ENCODE data around the gene SSPN. TPM values are rescaled to one million over a fixed set of nuclear protein-coding genes. Genes with fewer than 3 reads are reported as not detected.

Gene SSPN
- total RNA-seq, 3 donors from 2014 or later: 17.7 to 22.1 (median 19.7) TPM

DNA sequence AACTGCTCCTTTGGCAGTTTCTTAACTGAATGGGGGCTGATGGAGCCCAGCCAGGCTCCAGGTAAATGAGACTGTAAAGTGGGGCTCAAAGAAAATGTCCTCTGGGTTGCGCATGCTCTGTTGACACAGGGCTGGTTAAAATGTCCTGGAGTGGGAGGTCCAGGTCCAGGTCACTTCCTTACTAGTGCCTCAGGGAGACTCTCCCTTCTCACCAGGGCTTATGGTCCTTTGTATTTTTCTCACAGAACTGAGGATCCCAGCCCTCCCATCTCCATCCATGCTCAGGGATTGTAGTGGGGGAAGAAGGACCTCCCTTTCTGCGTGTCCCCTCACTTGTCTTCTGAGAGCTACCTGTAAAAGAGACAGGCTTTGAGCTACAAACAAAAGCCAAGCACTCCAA lies 77.5 kb downstream of the SSPN start:
- Histone ChIP-seq H3K9me3 (no peaks in the 10 kb centered on the region), H3K4me1 (peaks cover 10 to 16% of the 10 kb centered on the region in 2 donors), H3K36me3 (no peaks in the 10 kb centered on the region), H3K4me3 (no peak overlapping the region), H3K27me3 (no peaks in the 10 kb centered on the region), H3K27ac (peak overlapping the region; percentile 85 to 96)
- TF ChIP-seq POLR2AphosphoS5 (IDR thresholded peaks at IDR 0.05): no peak
- TF ChIP-seq CTCF (IDR thresholded peaks at IDR 0.05): no peak
- no peak for TF ChIP-seq POLR2A (IDR thresholded peaks at IDR 0.05)
- intact Hi-C loops (cut with DNase I; ENCODE audit: low total_unique reads): no loop called here
- no peak for DNase-seq (ENCODE audit: low spot score in 2 of 2)

GRCh38 chr12:26273811-26274210 lies 78.4 kb downstream of the SSPN start:
- intact Hi-C loops (cut with DNase I; ENCODE audit: low total_unique reads): no loop called here
- H3K4me1 ChIP-seq: peaks cover 15 to 26% of the 10 kb centered on the region in 2 donors

DNA sequence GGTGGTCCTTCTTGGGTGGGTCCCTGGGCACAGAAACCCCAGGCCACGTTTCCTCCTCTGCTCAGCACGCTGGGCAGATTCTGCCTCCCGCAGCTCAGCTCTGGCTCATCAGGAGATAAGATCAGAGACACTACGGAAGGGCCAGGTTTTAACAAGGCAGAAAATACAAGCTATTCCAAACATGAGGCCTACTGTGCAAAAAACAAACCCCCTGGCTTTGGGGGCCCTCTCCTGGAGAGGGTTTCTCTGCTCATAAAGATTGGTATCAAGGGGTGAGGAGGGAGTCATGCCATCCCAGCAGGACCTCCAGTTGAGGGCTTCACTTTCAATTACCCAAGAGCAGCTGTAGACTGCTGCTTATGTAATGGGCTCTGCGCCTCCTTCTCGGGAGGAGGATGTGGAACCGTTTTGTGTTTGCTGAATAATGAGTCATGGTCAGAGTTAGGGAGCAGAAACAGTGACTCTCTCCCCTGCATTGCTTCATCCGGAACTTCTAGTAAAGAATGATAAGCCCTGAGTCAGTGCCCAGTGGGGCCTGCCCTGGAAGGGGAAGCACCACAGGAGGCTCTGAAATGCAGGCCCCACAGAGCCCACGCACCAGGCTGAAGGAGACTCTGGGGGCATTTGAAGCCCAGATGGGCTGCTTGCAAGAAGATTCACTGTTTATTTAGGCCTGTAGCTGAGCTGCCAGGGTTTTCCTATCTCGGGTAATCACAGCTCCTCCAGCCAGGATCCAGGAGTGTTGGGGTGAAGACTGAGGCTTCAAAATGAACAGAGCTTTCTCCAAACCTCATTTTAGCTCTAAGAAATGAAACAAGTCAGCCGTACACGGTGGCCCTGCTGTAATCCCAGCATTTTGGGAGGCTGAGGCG lies 79.3 kb downstream of the SSPN start:
- peaks cover 15 to 26% of the 10 kb centered on the region in 2 donors for H3K4me1 ChIP-seq
- peak; percentile 64 to 88 for DNase-seq (ENCODE audit: low spot score in 2 of 2)
- intact Hi-C loops (cut with DNase I; ENCODE audit: low total_unique reads): no loop called here
- peak overlapping the region; percentile 94 to 96 for H3K27ac ChIP-seq
- TF ChIP-seq POLR2A (IDR thresholded peaks at IDR 0.05) (no peak), POLR2AphosphoS5 (IDR thresholded peaks at IDR 0.05) (peak; percentile 70 to 87 (median 86))
- peak overlapping the region in 1 of 3 donors; percentile 21 for H3K4me3 ChIP-seq
- H3K36me3 ChIP-seq: no peaks in the 10 kb centered on the region
- no peaks in the 10 kb centered on the region for H3K27me3 ChIP-seq
- no peaks in the 10 kb centered on the region for H3K9me3 ChIP-seq

More at GRCh38 chr12:26273811-26274210, 78.4 kb downstream of the SSPN start:
- no peaks in the 10 kb centered on the region for H3K9me3 ChIP-seq
- no peak for TF ChIP-seq POLR2A (IDR thresholded peaks at IDR 0.05)
- TF ChIP-seq CTCF (IDR thresholded peaks at IDR 0.05): no peak
- TF ChIP-seq POLR2AphosphoS5 (IDR thresholded peaks at IDR 0.05): no peak
- H3K27me3 ChIP-seq: no peaks in the 10 kb centered on the region
- no peak for DNase-seq (ENCODE audit: low spot score in 2 of 2)
- H3K4me3 ChIP-seq: no peak overlapping the region
- H3K36me3 ChIP-seq: no peaks in the 10 kb centered on the region
- H3K27ac ChIP-seq: peak overlapping the region; percentile 94 to 96

DNA sequence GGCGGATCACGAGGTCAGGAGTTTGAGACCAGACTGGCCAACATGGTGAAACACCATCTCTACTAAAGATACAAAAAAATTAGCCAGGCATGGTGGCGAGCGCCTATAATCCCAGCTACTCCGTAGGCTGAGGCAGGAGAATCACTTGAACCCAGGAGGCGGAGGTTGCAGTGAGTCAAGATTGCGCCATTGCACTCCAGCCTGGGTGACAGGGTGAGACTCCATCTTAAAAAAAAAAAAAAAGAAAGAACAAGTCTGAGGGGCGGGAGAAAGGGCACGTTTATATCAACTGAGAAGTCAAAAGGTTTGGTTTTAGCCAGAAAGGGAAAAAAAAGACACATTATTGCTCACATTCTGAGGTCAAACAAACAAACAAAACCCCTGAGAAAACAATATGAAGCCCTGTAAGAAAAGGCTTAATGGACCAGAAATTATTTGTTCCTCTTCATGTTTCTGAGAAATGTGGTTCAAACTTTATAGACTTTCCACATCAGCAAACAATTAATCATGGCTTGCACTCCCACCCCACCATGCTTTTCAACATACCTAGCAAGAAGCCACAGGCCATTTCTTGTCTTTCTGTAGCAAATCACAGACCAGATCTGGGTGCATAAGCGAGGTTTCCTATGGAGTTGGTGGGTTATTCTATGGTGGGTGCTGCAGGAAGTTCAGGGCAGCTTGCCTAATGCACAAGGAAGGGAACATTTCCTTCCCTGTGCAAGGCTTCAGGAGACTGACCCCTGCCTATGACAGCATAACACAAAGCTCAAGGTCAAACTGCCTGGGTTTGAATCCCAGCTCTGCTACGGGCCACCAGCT lies 80.1 kb downstream of the SSPN start:
- H3K4me3 ChIP-seq: no peak overlapping the region
- H3K27ac ChIP-seq: peak overlapping the region; percentile 94 to 96
- H3K27me3 ChIP-seq: no peaks in the 10 kb centered on the region
- intact Hi-C loops (cut with DNase I; ENCODE audit: low total_unique reads): no loop called here
- no peaks in the 10 kb centered on the region for H3K9me3 ChIP-seq
- no peaks in the 10 kb centered on the region for H3K36me3 ChIP-seq
- H3K4me1 ChIP-seq: peaks cover 15 to 26% of the 10 kb centered on the region in 2 donors
- TF ChIP-seq POLR2AphosphoS5 (IDR thresholded peaks at IDR 0.05) (no peak), POLR2A (IDR thresholded peaks at IDR 0.05) (no peak), CTCF (IDR thresholded peaks at IDR 0.05) (no peak)
- no peak for DNase-seq (ENCODE audit: low spot score in 2 of 2)

DNA sequence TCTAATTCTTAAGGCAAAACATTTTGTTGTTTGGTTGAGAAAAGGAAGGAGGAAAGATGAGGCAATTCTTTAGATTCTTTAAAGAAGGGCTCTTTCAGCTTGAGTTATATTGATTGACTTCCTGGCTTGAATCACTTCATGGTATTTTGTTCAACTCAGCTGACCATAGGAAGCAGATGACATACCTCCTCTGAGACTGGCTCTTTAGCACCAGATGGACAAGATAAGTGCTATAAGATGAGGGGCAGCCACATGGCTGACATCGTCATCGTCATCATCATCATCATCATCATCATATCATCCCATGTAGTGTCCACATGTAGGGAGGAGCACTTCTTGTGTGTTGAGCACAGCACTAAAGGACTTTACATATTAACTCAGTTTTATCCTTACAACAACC lies 81.3 kb downstream of the SSPN start:
- no peaks in the 10 kb centered on the region for H3K36me3 ChIP-seq
- no peak for DNase-seq (ENCODE audit: low spot score in 2 of 2)

More for the DNA sequence above, 81.3 kb downstream of the SSPN start:
- intact Hi-C loops (cut with DNase I; ENCODE audit: low total_unique reads): no loop called here
- Histone ChIP-seq H3K4me1 (peaks cover 14 to 26% of the 10 kb centered on the region in 2 donors), H3K9me3 (no peaks in the 10 kb centered on the region), H3K4me3 (no peak overlapping the region), H3K27me3 (no peaks in the 10 kb centered on the region), H3K27ac (no peak overlapping the region)
- TF ChIP-seq POLR2A (IDR thresholded peaks at IDR 0.05) (no peak), CTCF (IDR thresholded peaks at IDR 0.05) (no peak), POLR2AphosphoS5 (IDR thresholded peaks at IDR 0.05) (no peak)
